GM23338 (cell line): ENCODE results near the gene ODF2L. TPM values are rescaled to one million over a fixed set of nuclear protein-coding genes. Genes with fewer than 3 reads are reported as not detected.

Source experiments
- ATAC-seq: fragments of 200-7000 bp; cut with Tn5 transposase; 3 replicates; pipeline ENCODE4 v1.9.1; 2020
- DNase-seq: peaks from one replicate; pipeline ENCODE4 v3.0.0-alpha.2; 2015; ENCODE audit warnings: low spot score
- H2AFZ ChIP-seq: fragments of 200-600 bp; sonication (generic); 2 replicates; pipeline ENCODE4 v1.8.0; 2016; ENCODE audit warnings: antibody characterized with exemption, mild to moderate bottlenecking, moderate library complexity
- H3F3A ChIP-seq: fragments of 200-600 bp; sonication (generic); replicated peaks from 2 replicates; pipeline ENCODE4 v1.8.0; 2017; ENCODE audit warnings: antibody characterized with exemption, mixed run types, low read depth
- H3K27ac ChIP-seq: fragments of 200-600 bp; sonication (generic); 2 replicates; pipeline ENCODE4 v1.6.1; 2016; ENCODE audit warnings: low read depth
- H3K27me3 ChIP-seq: fragments of 200-600 bp; sonication (generic); 2 replicates; pipeline ENCODE4 v1.8.0; 2016; ENCODE audit warnings: mild to moderate bottlenecking, mixed run types, moderate library complexity; ENCODE audit not compliant: insufficient read depth
- H3K36me3 ChIP-seq: fragments of 200-600 bp; sonication (generic); 2 replicates; pipeline ENCODE4 v1.8.0; 2016; ENCODE audit warnings: mild to moderate bottlenecking; ENCODE audit not compliant: insufficient read depth
- H3K4me1 ChIP-seq: fragments of 200-600 bp; sonication (generic); 2 replicates; pipeline ENCODE4 v1.8.0; 2016; ENCODE audit warnings: mild to moderate bottlenecking, moderate library complexity; ENCODE audit not compliant: insufficient read depth
- H3K4me2 ChIP-seq: fragments of 200-600 bp; sonication (generic); 2 replicates; pipeline ENCODE4 v1.7.1; 2017; ENCODE audit warnings: mixed run types
- H3K4me3 ChIP-seq: fragments of 200-600 bp; sonication (generic); 2 replicates; pipeline ENCODE4 v1.6.1; 2016; ENCODE audit warnings: mixed run types
- H3K79me2 ChIP-seq: fragments of 200-600 bp; sonication (generic); replicated peaks from 2 replicates; pipeline ENCODE4 v1.8.0; 2017; ENCODE audit warnings: mild to moderate bottlenecking; ENCODE audit not compliant: insufficient read depth
- H3K9me2 ChIP-seq: fragments of 200-600 bp; sonication (generic); 2 replicates; pipeline ENCODE4 v1.8.0; 2017; ENCODE audit not compliant: insufficient read depth
- H4K20me1 ChIP-seq: fragments of 200-600 bp; sonication (generic); replicated peaks from 2 replicates; pipeline ENCODE4 v1.8.0; 2017; ENCODE audit warnings: mild to moderate bottlenecking; ENCODE audit not compliant: insufficient read depth
- H3K27ac Mint-ChIP-seq: 2 replicates; pipeline ENCODE4 v1.8.0; 2020; ENCODE audit warnings: inconsistent platforms, mild to moderate bottlenecking, moderate library complexity, mixed read lengths
- H3K27me3 Mint-ChIP-seq: 3 replicates; pipeline ENCODE4 v1.8.0; 2022; ENCODE audit warnings: low read depth, mild to moderate bottlenecking, moderate library complexity, mixed read lengths, inconsistent platforms; ENCODE audit not compliant: insufficient read depth, poor library complexity
- H3K36me3 Mint-ChIP-seq: 3 replicates; pipeline ENCODE4 v1.8.0; 2021; ENCODE audit warnings: low read depth, mild to moderate bottlenecking, inconsistent platforms, moderate library complexity, mixed read lengths
- H3K4me1 Mint-ChIP-seq: 3 replicates; pipeline ENCODE4 v1.8.0; 2020; ENCODE audit warnings: mild to moderate bottlenecking, inconsistent platforms, mixed read lengths
- H3K4me3 Mint-ChIP-seq: 3 replicates; pipeline ENCODE4 v1.8.0; 2021; ENCODE audit warnings: moderate library complexity, mild to moderate bottlenecking, inconsistent platforms, mixed read lengths
- H3K9me3 Mint-ChIP-seq: 3 replicates; pipeline ENCODE4 v1.8.0; 2020; ENCODE audit warnings: moderate library complexity, mild to moderate bottlenecking, inconsistent platforms, mixed read lengths
- CREB1 ChIP-seq: fragments of 250-450 bp; sonication (Bioruptor Pico); IDR thresholded peaks from 2 replicates; pipeline ENCODE4 v1.5.0; 2020; ENCODE audit warnings: low read depth, mild to moderate bottlenecking, moderate library complexity
- EZH2 ChIP-seq: fragments of 200-600 bp; sonication (generic); IDR thresholded peaks from one replicate; pipeline ENCODE4 v1.8.0; 2017; ENCODE audit warnings: antibody characterized with exemption, mild to moderate bottlenecking, low read depth; ENCODE audit not compliant: unreplicated experiment
- EZH2phosphoT487 ChIP-seq: fragments of 200-600 bp; sonication (generic); IDR thresholded peaks from one replicate; pipeline ENCODE4 v1.8.1; 2018; ENCODE audit warnings: antibody characterized with exemption; ENCODE audit not compliant: unreplicated experiment
- NANOG ChIP-seq: IDR thresholded peaks from 2 replicates; pipeline ENCODE4 v1.6.1; 2016; ENCODE audit warnings: antibody characterized with exemption, borderline replicate concordance
- POLR2AphosphoS5 ChIP-seq: IDR thresholded peaks from 2 replicates; pipeline ENCODE4 v1.6.1; 2016; ENCODE audit warnings: antibody characterized with exemption, low read depth
- STAT1 ChIP-seq: IDR thresholded peaks from one replicate; pipeline ENCODE4 v1.6.1; 2016; ENCODE audit warnings: antibody characterized with exemption; ENCODE audit not compliant: unreplicated experiment
- ZNF114 ChIP-seq: fragments of 250-450 bp; sonication (Bioruptor Pico); IDR thresholded peaks from 2 replicates; pipeline ENCODE4 v1.5.0; 2020; ENCODE audit warnings: mild to moderate bottlenecking, moderate library complexity
- ZNF331 ChIP-seq: fragments of 250-450 bp; sonication (Bioruptor Pico); IDR thresholded peaks from 2 replicates; pipeline ENCODE4 v1.5.0; 2020; ENCODE audit warnings: low read depth, mild to moderate bottlenecking, moderate library complexity
- polyA plus RNA-seq: library from polyadenylated mRNA; unstranded; fragments of >200 nt; fragmentation: Nextera tagmentation; extraction: Ambion mirVana; gene quantifications from 2 replicates; pipeline ENCODE4 v1.2.1, GENCODE V29; 2016
- total RNA-seq: library from RNA; depleted of rRNA; stranded (reverse); fragments of >200 nt; shearing (Covaris generic); gene quantifications from 2 replicates; pipeline ENCODE4 v1.2.3, GENCODE V29; 2014
- TF ChIP-seq, protein P1 (sequence below): IDR thresholded peaks from one replicate; pipeline ENCODE4 v1.6.1; 2018; ENCODE audit warnings: antibody characterized with exemption; ENCODE audit not compliant: unreplicated experiment
- TF ChIP-seq, protein P2 (sequence below): IDR thresholded peaks from 2 replicates; pipeline ENCODE4 v1.6.1; 2016; ENCODE audit warnings: antibody characterized with exemption
- TF ChIP-seq, protein P3 (sequence below): fragments of 250-450 bp; sonication (Bioruptor Pico); IDR thresholded peaks from 2 replicates; pipeline ENCODE4 v1.5.0; 2020; ENCODE audit warnings: mild to moderate bottlenecking, moderate library complexity

Gene ODF2L
- total and polyA plus RNA-seq, 2 experiments from 2014 or later: 29.8 to 51.5 TPM

DNA sequence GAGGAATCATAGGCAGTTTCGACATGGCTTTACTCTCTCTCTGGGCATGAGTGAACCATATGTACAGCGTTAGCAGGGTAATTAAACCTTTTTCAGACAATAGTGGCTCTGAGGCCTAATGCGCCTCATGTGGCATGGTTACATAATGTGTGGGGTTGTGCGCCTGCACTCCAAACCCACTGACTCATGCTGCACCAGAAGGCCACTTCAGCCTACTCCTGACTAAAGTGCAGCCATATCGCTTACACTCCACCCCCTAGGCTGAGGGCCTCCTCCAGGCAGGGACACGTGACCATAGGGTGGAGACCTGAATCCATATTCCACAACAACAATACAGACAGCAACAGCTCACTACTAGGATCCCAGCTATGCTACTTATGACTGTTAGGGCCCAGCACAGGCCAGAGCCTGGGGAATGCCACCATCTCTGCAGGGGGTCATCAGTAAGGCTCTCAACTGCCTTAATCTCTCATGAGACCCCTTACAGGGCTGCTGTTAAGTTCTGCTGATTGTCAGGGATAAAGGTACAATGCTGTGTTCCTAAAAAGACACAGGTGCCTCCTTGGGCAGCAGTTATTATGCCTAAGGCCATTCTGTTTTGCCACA, 13.4 kb upstream of the ODF2L start:
- ATAC-seq: peak; percentile 72
- Histone ChIP-seq H2AFZ (no peak overlapping the region), H3F3A (no peaks in the 10 kb centered on the region), H3K36me3 (no peaks in the 10 kb centered on the region), H3K9me2 (peaks cover 5% of the 10 kb centered on the region; the same call in 1 of the 2 replicates), H3K4me1 (no peaks in the 10 kb centered on the region), H3K4me2 (no peak overlapping the region), H3K4me3 (no peak overlapping the region), H3K79me2 (no peaks in the 10 kb centered on the region), H4K20me1 (no peaks in the 10 kb centered on the region), H3K27me3 (no peaks in the 10 kb centered on the region), H3K27ac (no peak overlapping the region)
- TF ChIP-seq ZNF114 (CRISPR knock-in tag): no peak
- TF ChIP-seq, protein P1, sequence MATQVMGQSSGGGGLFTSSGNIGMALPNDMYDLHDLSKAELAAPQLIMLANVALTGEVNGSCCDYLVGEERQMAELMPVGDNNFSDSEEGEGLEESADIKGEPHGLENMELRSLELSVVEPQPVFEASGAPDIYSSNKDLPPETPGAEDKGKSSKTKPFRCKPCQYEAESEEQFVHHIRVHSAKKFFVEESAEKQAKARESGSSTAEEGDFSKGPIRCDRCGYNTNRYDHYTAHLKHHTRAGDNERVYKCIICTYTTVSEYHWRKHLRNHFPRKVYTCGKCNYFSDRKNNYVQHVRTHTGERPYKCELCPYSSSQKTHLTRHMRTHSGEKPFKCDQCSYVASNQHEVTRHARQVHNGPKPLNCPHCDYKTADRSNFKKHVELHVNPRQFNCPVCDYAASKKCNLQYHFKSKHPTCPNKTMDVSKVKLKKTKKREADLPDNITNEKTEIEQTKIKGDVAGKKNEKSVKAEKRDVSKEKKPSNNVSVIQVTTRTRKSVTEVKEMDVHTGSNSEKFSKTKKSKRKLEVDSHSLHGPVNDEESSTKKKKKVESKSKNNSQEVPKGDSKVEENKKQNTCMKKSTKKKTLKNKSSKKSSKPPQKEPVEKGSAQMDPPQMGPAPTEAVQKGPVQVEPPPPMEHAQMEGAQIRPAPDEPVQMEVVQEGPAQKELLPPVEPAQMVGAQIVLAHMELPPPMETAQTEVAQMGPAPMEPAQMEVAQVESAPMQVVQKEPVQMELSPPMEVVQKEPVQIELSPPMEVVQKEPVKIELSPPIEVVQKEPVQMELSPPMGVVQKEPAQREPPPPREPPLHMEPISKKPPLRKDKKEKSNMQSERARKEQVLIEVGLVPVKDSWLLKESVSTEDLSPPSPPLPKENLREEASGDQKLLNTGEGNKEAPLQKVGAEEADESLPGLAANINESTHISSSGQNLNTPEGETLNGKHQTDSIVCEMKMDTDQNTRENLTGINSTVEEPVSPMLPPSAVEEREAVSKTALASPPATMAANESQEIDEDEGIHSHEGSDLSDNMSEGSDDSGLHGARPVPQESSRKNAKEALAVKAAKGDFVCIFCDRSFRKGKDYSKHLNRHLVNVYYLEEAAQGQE: no peak
- TF ChIP-seq EZH2: no peak
- TF ChIP-seq, protein P2, sequence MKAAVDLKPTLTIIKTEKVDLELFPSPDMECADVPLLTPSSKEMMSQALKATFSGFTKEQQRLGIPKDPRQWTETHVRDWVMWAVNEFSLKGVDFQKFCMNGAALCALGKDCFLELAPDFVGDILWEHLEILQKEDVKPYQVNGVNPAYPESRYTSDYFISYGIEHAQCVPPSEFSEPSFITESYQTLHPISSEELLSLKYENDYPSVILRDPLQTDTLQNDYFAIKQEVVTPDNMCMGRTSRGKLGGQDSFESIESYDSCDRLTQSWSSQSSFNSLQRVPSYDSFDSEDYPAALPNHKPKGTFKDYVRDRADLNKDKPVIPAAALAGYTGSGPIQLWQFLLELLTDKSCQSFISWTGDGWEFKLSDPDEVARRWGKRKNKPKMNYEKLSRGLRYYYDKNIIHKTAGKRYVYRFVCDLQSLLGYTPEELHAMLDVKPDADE: no peak
- no peak for TF ChIP-seq ZNF331 (CRISPR knock-in tag)
- TF ChIP-seq, protein P3, sequence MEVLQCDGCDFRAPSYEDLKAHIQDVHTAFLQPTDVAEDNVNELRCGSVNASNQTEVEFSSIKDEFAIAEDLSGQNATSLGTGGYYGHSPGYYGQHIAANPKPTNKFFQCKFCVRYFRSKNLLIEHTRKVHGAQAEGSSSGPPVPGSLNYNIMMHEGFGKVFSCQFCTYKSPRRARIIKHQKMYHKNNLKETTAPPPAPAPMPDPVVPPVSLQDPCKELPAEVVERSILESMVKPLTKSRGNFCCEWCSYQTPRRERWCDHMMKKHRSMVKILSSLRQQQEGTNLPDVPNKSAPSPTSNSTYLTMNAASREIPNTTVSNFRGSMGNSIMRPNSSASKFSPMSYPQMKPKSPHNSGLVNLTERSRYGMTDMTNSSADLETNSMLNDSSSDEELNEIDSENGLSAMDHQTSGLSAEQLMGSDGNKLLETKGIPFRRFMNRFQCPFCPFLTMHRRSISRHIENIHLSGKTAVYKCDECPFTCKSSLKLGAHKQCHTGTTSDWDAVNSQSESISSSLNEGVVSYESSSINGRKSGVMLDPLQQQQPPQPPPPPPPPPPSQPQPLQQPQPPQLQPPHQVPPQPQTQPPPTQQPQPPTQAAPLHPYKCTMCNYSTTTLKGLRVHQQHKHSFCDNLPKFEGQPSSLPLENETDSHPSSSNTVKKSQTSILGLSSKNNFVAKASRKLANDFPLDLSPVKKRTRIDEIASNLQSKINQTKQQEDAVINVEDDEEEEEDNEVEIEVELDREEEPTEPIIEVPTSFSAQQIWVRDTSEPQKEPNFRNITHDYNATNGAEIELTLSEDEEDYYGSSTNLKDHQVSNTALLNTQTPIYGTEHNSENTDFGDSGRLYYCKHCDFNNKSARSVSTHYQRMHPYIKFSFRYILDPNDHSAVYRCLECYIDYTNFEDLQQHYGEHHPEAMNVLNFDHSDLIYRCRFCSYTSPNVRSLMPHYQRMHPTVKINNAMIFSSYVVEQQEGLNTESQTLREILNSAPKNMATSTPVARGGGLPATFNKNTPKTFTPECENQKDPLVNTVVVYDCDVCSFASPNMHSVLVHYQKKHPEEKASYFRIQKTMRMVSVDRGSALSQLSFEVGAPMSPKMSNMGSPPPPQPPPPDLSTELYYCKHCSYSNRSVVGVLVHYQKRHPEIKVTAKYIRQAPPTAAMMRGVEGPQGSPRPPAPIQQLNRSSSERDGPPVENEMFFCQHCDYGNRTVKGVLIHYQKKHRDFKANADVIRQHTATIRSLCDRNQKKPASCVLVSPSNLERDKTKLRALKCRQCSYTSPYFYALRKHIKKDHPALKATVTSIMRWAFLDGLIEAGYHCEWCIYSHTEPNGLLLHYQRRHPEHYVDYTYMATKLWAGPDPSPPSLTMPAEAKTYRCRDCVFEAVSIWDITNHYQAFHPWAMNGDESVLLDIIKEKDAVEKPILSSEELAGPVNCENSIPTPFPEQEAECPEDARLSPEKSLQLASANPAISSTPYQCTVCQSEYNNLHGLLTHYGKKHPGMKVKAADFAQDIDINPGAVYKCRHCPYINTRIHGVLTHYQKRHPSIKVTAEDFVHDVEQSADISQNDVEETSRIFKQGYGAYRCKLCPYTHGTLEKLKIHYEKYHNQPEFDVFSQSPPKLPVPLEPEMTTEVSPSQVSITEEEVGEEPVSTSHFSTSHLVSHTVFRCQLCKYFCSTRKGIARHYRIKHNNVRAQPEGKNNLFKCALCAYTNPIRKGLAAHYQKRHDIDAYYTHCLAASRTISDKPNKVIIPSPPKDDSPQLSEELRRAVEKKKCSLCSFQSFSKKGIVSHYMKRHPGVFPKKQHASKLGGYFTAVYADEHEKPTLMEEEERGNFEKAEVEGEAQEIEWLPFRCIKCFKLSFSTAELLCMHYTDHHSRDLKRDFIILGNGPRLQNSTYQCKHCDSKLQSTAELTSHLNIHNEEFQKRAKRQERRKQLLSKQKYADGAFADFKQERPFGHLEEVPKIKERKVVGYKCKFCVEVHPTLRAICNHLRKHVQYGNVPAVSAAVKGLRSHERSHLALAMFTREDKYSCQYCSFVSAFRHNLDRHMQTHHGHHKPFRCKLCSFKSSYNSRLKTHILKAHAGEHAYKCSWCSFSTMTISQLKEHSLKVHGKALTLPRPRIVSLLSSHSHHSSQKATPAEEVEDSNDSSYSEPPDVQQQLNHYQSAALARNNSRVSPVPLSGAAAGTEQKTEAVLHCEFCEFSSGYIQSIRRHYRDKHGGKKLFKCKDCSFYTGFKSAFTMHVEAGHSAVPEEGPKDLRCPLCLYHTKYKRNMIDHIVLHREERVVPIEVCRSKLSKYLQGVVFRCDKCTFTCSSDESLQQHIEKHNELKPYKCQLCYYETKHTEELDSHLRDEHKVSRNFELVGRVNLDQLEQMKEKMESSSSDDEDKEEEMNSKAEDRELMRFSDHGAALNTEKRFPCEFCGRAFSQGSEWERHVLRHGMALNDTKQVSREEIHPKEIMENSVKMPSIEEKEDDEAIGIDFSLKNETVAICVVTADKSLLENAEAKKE (CRISPR knock-in tag): no peak
- no peak for TF ChIP-seq CREB1 (CRISPR knock-in tag)
- no peak for TF ChIP-seq EZH2phosphoT487
- TF ChIP-seq NANOG: no peak
- no peak for TF ChIP-seq POLR2AphosphoS5
- TF ChIP-seq STAT1: no peak
- Mint-ChIP-seq H3K4me3 (no peak overlapping the region), H3K9me3 (no peaks in the 10 kb centered on the region), H3K27me3 (peaks cover 3% of the 10 kb centered on the region), H3K36me3 (no peaks in the 10 kb centered on the region), H3K4me1 (peaks cover 4% of the 10 kb centered on the region; the same call in 2 of the 3 replicates), H3K27ac (peak overlapping the region; percentile 43; the same call in 1 of the 2 replicates)
- DNase-seq: peak; percentile 15
